Right atrium auricular region (tissue), 2 donors: ENCODE results near the gene DLG4. TPM values are rescaled to one million over a fixed set of nuclear protein-coding genes. Genes with fewer than 3 reads are reported as not detected.

Experiments
- DNase-seq: peaks from one replicate; pipeline ENCODE4 v3.0.0-alpha.2; 2019; ENCODE audit warnings: low spot score
- H3K27ac ChIP-seq, 2 donors: fragments of 200-600 bp; sonication (generic); 1 replicate in 1 of 2; 2 replicates in 1 of 2; pipeline ENCODE4 v1.5.1; 2016 to 2019
- H3K27me3 ChIP-seq, 2 donors: fragments of 200-600 bp; sonication (generic); one replicate each; pipeline versions ENCODE4 v1.5.1 to v1.6.0; 2017 to 2019
- H3K36me3 ChIP-seq: fragments of 200-600 bp; sonication (generic); one replicate; pipeline ENCODE4 v1.5.1; 2016
- H3K4me1 ChIP-seq, 2 donors: fragments of 200-600 bp; sonication (generic); one replicate each; pipeline versions ENCODE4 v1.5.1 to v1.6.0; 2017 to 2019
- H3K4me3 ChIP-seq, 2 donors: fragments of 200-600 bp; sonication (generic); 1 replicate in 1 of 2; 2 replicates in 1 of 2; pipeline ENCODE4 v1.5.1; 2017 to 2019; ENCODE audit warnings: mild to moderate bottlenecking in 1 of 2, moderate library complexity in 1 of 2
- H3K9me3 ChIP-seq, 2 donors: fragments of 200-600 bp; sonication (generic); one replicate each; pipeline ENCODE4 v1.5.1; 2019
- total RNA-seq, 2 donors: library from RNA; depleted of rRNA; stranded (reverse); fragments of >200 nt; gene quantifications; one replicate each; pipeline ENCODE4 v1.1.0, GENCODE V29; 2016
- TF ChIP-seq, protein P1 (sequence below), 2 donors: fragments of 200-600 bp; sonication (generic); IDR thresholded peaks; one replicate each; pipeline ENCODE4 v1.5.1; 2019; ENCODE audit warnings: antibody characterized with exemption in 2 of 2

DLG4 gene
- total RNA-seq, 2 donors from 2014 or later = 15.1 to 33.4 TPM

DNA sequence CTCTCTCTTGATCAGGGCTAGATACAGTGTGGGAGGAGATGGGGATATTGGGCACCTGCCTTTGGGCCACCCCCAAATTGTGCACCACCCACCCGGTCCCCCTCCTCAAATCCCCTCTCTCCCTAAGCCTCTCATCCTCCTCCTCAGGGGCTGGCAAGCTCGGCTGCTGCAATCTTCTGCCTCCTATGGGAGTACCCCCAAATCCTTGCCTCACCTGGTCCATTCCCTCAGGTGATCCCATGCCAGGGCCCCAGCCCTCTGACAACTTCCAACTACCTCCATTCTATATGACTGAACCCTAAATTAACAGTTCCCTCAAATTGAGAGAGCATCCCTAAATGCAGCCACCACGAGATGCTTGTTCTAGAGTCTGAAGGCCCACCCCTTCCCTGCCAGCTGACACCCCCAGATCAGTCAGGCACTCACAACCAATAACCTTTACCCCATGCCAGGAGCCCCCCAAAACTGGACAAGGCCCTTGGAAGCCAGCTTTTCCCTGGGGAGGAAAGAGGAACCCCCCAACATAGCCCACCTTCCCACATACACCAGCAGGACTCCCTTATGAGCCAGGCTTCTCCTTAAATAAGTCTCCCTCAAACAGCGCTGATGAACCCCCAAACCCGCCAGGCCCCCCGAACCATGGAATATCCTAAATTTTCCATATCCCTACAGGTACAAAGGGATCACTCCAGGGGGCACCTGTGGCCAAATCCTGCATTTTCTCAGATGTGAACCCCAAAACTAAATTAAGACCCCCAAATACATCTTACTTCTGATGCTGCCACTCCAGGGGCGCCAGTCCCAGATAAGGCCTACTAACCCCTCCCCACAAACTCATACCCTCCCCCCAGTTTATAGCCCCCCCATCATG is 3.2 kb downstream of the DLG4 start:
- Histone ChIP-seq H3K9me3 (no peaks in the 10 kb centered on the region), H3K36me3 (peaks cover 6% of the 10 kb centered on the region), H3K27me3 (no peaks in the 10 kb centered on the region), H3K4me3 (peak overlapping the region; percentile 47 to 60), H3K4me1 (peaks cover 0 to 73% of the 10 kb centered on the region in 2 donors), H3K27ac (peak overlapping the region; percentile 78 to 97)
- DNase-seq = no peak
- TF ChIP-seq, protein P1, sequence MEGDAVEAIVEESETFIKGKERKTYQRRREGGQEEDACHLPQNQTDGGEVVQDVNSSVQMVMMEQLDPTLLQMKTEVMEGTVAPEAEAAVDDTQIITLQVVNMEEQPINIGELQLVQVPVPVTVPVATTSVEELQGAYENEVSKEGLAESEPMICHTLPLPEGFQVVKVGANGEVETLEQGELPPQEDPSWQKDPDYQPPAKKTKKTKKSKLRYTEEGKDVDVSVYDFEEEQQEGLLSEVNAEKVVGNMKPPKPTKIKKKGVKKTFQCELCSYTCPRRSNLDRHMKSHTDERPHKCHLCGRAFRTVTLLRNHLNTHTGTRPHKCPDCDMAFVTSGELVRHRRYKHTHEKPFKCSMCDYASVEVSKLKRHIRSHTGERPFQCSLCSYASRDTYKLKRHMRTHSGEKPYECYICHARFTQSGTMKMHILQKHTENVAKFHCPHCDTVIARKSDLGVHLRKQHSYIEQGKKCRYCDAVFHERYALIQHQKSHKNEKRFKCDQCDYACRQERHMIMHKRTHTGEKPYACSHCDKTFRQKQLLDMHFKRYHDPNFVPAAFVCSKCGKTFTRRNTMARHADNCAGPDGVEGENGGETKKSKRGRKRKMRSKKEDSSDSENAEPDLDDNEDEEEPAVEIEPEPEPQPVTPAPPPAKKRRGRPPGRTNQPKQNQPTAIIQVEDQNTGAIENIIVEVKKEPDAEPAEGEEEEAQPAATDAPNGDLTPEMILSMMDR (IDR thresholded peaks at IDR 0.05) = no peak

DNA sequence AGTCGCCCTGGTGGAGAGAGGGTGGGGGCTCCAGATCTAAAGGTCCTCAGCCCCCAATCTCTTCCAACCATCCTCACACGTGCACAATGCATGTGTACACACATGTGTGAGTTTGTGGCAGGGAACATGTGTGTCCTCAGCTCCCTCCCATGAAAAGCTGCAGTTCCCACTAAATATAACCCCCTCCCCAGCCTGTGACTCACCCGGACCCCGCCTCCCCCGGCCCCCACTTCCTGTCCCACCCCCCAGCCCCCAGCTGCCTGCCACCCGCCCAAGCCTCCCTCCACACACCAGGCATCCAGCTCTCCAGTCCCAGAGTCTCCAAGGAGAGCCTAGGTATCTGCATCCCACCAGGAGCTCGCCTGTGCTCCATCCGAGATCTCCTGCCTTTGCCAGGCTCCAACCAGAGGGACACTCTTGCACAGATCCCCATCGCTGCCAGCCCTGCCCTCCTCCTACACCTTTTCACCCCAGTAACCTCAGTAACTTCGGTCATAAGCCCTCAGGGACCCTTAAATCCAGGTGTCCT is 3.9 kb downstream of the DLG4 start:
- Histone ChIP-seq H3K36me3 (no peaks in the 10 kb centered on the region), H3K27me3 (no peaks in the 10 kb centered on the region), H3K27ac (peak overlapping the region; percentile 78 to 97), H3K4me1 (peaks cover 0 to 69% of the 10 kb centered on the region in 2 donors), H3K9me3 (no peaks in the 10 kb centered on the region), H3K4me3 (peak overlapping the region in 1 of 2 donors; percentile 60)
- DNase-seq = no peak
- TF ChIP-seq, protein P1 (IDR thresholded peaks at IDR 0.05) = no peak

DNA sequence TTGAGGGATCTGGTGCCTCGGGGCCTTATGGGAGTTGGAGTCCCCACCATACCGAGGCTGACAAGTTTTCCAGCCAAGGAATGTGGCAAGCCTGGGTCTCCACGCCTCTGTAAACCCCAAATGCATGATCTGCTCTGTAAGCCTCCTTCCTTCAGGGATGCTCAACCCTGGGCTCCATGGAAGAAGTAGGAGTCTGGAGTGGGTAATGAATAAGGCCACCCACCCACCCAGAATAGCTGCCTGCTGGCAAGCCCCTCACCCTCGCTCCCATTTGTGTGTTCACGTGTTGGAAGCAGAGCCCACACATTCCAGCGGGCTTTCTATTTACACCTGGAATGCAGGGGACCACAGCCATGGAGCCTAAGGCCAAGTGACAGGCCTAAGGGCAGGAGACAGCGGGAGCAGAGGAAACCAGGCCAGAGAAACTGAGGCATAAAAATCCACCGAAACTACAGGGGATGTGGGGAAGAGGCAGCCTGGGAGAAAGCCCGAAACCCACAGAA is 4.4 kb downstream of the DLG4 start:
- no peak for DNase-seq

DNA sequence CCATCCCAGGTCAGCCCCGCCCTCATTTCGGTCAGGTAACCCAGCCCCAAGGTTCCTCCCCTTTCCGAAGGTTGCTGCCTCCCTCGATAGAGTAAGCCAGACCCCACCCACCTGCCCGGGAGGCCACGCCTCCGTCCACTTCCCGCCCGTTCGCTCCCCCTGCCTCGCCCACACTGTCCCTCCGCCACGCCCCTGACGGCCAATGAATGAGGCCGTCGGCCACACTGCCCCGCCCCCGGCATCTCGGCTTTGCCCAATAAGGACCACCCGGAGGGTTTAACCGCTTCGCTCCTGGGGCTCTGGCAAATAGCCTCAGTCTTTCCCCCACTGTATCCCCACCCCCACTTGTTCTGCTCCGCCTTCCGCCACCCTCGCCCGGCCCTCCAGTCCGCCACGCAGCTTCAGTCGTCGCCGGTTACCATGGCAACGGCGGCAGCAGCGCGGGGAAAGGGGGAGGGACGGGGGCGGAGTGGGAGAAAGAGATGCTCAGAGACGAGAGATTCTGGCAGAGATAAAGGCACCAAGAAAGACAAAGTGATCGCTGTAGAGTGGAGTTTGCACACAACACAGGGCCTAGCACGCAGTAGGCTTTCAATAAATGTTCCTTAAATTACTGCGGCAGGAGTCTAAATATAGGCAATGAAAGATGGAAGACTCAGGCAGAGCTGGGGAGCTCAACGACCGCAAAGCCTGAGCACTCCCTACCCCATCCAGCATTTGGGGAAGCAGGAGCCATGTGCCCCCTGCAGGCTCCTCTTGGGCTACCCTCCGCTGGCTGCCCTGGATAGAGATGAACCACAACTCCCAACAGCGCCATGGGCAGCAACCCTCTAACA is 5.1 kb downstream of the DLG4 start:
- DNase-seq = peak; percentile 98
- Histone ChIP-seq H3K4me3 (peak overlapping the region; percentile 49 to 61), H3K36me3 (no peaks in the 10 kb centered on the region), H3K4me1 (peaks cover 0 to 63% of the 10 kb centered on the region in 2 donors), H3K9me3 (no peaks in the 10 kb centered on the region), H3K27ac (peak overlapping the region; percentile 78 to 97), H3K27me3 (no peaks in the 10 kb centered on the region)
- TF ChIP-seq, protein P1 (IDR thresholded peaks at IDR 0.05) = peak; percentile 21 to 50

More for the DNA sequence above, 4.4 kb downstream of the DLG4 start:
- TF ChIP-seq, protein P1 (IDR thresholded peaks at IDR 0.05) = peak in 1 of 2 donors; percentile 6
- Histone ChIP-seq H3K4me3 (peak overlapping the region; percentile 49 to 61), H3K9me3 (no peaks in the 10 kb centered on the region), H3K4me1 (peaks cover 0 to 64% of the 10 kb centered on the region in 2 donors), H3K36me3 (no peaks in the 10 kb centered on the region), H3K27me3 (no peaks in the 10 kb centered on the region), H3K27ac (peak overlapping the region; percentile 78 to 97)

DNA sequence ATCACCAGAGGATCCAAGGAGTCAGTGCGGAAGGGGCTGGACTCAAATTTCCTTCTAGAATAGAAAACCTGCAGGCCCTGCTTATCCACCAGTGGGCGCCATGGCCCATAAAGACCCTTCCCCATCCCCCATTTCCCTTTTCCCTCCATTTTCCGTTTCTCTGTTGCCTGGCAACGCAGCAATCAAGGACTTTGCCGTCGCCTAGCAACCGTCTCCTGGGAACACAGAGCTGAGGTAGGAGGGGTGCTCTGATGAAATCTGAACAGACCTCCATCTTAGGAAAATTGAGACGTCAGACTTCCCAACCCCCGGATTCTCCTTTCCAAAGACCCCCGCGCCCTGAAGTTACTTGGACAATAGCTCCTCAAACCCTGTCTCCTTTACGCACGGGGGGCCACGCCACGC is 5.7 kb downstream of the DLG4 start:
- DNase-seq = peak; percentile 77
- TF ChIP-seq, protein P1 (IDR thresholded peaks at IDR 0.05) = peak in 1 of 2 donors; percentile 26
- peaks cover 0 to 57% of the 10 kb centered on the region in 2 donors for H3K4me1 ChIP-seq
- H3K27me3 ChIP-seq = no peaks in the 10 kb centered on the region
- no peaks in the 10 kb centered on the region for H3K36me3 ChIP-seq
- peak overlapping the region; percentile 49 to 61 for H3K4me3 ChIP-seq
- no peaks in the 10 kb centered on the region for H3K9me3 ChIP-seq
- H3K27ac ChIP-seq = peak overlapping the region in 1 of 2 donors; percentile 78
